ENCODE measurements around the gene PIAS1.
"Not testable (repeated sequence)": the region's sequence is repeated elsewhere in the genome, so short reads cannot be mapped to it uniquely, and the experiment has no call there.

PIAS1 gene

GRCh38 chr15:68034719-68035293, 19.3 kb upstream of the PIAS1 start:
- DNase-seq (ENCODE audit: low spot score), result no peak

GRCh38 chr15:68038246-68038645, 15.9 kb upstream of the PIAS1 start:
- no peak for DNase-seq (ENCODE audit: low spot score)

DNA sequence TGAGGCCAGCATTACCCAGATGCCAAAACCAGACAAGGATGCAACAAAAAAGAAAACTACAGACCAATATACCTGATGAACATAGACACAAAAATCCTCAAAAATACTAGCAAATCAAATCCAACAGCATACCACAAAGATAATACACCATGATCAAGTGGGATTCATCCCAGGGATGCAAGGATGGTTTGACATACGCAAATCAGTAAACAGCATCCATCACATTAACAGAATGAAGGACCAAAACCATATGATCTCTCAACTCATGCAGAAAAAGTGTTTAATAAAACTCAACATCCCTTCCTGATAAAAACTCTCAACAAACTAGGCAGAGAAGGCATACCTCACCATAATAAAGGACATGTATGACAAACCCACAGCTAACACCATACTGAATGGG, 14.0 kb upstream of the PIAS1 start:
- DNase-seq (ENCODE audit: low spot score), result no peak

- no peak for DNase-seq (ENCODE audit: low spot score)
These were observed 11.8 kb upstream of the PIAS1 start for GRCh38 chr15:68042156-68042854.

GRCh38 chr15:68042855-68043222, 11.3 kb upstream of the PIAS1 start:
- no peak for DNase-seq (ENCODE audit: low spot score)

DNA sequence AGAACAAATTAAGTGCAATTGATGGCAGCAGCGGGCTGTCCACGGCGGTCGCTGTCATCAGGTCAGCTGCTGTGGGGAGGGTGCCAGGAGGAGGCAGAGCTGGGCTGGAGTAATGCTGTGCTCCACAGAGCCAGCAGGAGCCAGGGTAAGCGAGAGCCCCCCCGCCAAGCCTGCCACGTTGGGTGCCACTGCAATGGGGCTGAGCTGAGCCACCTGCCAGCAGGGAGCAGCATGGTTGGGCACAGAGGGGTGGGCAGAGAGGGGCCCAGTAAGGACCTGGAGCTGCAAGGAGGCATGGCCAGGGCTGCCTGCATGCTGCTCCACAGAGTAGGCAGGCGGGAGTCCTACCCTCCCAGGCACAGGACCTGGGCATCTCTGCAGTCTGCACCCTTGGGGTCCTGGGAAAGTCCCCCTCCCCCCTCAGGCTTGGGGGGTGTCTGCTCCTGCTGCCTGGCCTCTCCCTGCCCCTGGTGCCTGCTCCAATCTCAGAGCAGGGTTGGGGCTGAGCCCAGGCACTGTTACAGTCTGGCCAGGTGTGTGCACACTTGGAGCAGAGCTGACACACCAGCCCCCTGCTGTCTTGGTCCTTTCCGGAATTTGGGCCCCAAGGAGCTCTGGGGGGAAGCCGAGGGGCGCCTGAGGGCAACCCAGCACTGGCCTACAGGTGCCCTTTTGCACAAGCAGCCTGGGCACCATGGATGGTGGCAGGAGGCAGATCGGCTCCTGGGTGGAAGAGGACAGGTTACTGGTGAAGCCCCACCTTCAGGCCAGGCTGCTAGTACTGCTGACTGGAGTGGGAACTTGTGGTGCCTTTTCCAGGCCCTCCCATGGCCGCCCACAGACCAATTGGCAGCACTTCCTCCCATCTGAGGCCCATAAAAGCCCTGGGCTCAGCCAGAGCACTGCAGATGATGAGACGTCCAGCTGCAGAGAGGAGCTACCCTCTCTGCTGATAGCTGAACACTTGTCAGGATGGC, 8.5 kb upstream of the PIAS1 start:
- DNase-seq (ENCODE audit: low spot score), result no peak

DNA sequence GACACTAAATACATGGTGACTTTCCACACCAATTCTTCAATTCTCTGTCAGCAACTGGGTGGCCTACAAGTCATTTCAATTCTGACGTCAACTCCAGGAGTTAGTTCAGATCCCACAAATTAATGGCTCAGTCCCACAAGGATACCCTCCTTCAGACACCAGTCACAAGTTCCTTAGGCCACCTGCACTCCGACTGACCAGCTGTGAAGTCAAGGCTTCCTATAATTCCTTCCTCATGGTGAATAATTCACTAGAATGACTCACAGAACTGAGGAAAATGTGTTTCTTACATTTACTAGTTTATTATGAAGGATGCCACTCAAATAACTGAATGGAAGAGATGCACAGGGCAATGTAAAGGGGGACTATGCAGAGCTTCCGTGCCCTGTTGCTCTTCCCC, 6.3 kb upstream of the PIAS1 start:
- DNase-seq (ENCODE audit: low spot score), result no peak

- no peak for DNase-seq (ENCODE audit: low spot score)
These were observed 3.0 kb upstream of the PIAS1 start for GRCh38 chr15:68051109-68051508.

DNA sequence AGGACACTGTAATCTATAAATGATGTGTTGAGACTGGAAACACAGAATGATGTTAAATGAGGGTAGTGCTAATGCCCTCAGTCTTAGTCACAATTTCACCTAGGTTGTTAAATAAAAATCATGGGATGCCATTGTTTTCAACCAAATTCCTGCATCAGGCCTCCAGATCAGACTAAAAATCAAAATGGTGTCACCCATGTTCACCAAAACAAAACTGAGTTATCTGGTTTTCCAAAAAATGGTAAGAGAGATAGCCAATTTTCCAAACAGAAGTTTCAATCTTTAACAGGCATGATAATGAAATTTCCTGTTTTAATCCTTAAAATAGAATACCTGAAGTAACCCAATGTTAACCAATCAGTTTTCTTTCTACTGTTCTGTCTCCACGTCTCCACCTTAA, 2.2 kb upstream of the PIAS1 start:
- DNase-seq (ENCODE audit: low spot score), result no peak

GRCh38 chr15:68052431-68052830, 1.7 kb upstream of the PIAS1 start:
- DNase-seq (ENCODE audit: low spot score), result no peak

- no peak for DNase-seq (ENCODE audit: low spot score)
These were observed 1.1 kb upstream of the PIAS1 start for GRCh38 chr15:68053001-68053400.

DNA sequence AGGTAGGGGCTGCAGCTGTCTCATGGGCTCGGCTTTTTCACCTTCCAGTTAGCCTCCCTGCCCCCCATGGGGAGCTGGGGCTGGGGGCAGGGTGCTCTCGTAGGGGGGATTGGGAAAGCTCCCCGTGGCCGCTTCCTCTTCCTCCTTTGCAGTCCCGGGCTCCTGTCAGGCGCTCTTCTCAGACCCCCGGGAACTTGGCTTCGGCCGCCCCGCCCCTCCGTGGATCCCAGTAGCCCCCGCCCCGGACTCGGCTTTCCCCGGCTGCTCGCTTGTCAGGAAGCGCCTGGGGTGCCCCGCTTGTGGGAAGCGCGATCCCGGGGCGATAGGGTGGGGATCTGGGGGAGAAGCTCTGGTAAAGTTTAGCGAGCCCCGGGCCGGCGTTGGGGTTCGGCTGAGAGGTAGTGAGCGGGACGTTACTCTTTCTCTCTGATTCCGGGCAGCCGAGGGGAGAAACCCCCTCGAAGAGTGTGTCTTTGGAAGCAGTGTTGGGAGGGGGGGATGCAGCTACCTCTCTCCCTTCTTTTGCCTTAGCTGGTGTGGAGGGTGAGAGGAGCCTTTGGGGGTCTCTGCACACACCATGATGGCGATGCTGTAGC, 611 bp downstream of the PIAS1 start:
- peak; percentile 85 for DNase-seq (ENCODE audit: low spot score)

DNA sequence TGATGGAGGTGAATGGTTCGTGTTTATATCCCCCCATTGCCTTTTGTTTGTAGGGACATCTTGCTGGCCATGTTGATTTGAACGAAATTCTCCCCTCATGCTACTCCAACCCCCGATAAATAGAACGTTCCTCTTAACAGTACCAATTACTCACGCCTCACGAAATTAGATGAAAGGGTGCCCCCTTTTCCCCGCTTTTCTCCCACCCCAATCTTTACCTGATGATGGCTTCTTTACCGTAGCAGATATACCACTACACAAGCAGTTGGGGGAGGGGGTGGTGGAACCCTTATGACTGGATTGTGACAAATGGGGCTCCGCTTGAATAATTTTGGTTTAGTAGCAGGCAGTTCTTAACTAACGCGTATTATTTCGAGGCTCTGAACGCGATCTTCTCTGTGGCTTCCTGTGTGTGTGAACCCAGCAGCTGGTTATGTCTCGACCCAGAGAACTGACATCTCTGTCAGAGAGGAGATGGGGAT, 1.1 kb downstream of the PIAS1 start:
- DNase-seq (ENCODE audit: low spot score), result no peak

- no peak for DNase-seq (ENCODE audit: low spot score)
These were observed 2.2 kb downstream of the PIAS1 start for GRCh38 chr15:68056097-68056865.

DNA sequence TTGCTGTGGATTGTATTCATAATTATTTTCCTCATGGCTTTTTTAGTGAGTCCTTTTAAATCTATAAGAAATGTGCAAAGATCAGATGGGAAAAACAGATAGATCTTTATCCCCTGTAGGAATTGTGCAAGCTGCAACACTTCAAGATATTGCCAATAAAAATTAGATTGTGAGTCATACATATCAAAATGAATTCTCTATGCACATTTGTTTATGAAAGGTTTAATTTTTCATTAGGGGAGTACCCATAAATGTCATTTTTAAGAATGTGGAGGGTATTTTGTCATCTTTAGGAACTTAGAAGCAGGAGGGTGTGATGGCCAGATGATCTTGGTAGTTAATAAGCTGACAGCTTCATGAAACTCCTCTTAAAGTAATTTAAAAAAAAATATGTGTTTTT, 2.9 kb downstream of the PIAS1 start:
- DNase-seq (ENCODE audit: low spot score), result no peak

GRCh38 chr15:68057758-68058157, 3.6 kb downstream of the PIAS1 start:
- DNase-seq (ENCODE audit: low spot score), result peak; percentile 47

DNA sequence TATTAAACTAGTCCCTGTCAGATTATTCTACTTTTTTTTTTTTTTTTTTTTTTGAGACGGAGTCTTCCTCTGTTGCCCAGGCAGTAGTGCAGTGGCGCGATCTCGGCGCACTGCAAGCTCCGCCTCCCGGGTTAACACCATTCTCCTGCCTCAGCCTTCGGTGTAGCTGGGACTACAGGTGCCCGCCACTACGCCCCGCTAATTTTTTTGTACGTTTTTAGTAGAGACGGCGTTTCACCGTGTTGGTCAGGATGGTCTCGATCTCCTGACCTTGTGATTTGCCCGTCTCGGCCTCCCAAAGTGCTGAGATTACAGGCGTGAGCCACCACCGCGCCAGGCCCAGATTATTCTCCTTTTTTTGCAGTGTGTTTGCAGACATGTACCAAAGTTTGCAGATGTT, 4.9 kb downstream of the PIAS1 start:
- DNase-seq (ENCODE audit: low spot score), result not testable (repeated sequence)

DNA sequence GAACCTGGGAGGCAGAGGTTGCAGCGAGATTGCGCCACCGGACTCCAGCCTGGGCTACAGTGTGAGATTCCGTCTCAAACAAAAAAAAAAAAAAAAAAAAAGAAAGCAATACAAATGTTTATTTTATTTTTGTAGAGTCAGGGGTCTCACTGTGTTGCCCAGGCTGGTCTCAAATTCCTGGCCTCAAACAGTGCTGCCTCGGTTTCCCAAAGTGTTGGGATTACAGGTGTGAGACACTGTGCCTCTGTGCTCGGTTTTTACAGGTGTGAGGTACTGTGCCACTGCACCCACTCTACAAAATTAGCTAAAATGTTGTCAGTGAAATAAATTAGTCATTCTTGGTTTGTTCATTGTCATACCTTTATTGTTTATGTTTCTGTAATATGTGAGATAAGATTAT, 5.5 kb downstream of the PIAS1 start:
- no peak for DNase-seq (ENCODE audit: low spot score)

- DNase-seq (ENCODE audit: low spot score), result no peak
These were observed 7.1 kb downstream of the PIAS1 start for GRCh38 chr15:68061171-68061570.

DNA sequence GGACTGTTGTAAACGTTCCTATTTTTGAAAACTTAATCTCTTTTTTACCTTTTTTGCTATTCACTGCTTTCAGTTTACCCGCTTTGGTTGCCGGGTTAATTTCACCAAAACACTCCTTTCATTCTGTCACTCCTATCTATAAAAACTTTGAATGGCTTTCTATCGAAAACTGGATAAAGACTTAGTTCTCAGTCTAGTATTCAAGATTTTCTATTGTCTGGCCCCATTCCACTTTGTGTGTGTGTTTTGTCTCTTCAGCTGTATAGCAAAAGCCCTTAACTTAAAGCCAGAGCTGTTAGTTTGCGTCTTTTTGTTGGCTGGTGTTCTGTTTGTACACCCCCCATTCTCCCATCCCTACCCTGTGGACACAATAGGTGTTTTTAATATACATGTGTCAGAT, 7.5 kb downstream of the PIAS1 start:
- DNase-seq (ENCODE audit: low spot score), result no peak

GRCh38 chr15:68062214-68062613, 8.1 kb downstream of the PIAS1 start:
- no peak for DNase-seq (ENCODE audit: low spot score)
